ENCODE data around the gene CDKN2AIP.

GRCh38 chr4:183424109-183424744 lies 20.2 kb upstream of the CDKN2AIP start:
- TF ChIP-seq CTCF (IDR thresholded peaks at IDR 0.05 in 8 of 11, conservative IDR thresholded peaks at IDR 0.05 in 3 of 11) (no peak), POLR2A (IDR thresholded peaks at IDR 0.05) (no peak)

Measured in spleen (tissue), 7 donors.